Measurements from ENCODE around the gene PLEKHB2.
"Not testable (repeated sequence)": the region's sequence is repeated elsewhere in the genome, so short reads cannot be mapped to it uniquely, and the experiment has no call there.

The PLEKHB2 gene

DNA sequence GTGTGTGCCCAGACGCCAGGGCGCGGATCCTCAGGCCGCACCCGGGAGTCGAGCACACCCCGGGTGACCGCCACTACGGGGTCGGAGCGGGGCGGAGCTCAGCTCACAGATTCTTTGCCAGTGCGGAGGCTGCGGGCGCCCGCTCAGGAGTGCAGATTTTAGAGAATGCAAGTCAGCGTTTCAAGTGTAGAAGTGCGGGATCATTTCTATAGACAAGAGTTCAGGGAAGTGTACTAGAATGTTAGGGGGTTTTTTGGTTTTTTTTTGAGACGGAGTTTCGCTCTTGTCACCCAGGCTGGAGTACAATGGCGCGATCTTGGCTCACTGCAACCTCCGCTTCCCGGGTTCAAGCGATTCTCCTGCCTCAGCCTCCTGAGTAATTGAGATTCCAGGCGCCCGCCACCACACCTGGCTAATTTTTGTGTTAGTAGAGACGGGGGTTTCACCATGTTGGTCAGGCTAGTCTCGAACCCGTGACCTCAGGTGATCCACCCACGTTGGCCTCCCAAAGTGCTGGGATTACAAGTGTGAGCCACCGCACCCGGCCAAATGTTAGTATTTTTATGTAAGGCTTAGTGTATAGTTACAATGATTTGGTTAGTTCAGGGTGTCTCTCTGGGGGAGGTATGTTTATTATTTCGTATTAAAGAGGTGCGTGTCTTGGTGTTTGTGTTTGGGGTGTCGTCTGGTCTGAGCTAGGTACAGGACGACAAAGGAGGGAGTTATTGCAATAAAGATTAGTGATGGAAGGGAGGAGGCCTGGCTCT lies 11.3 kb upstream of the PLEKHB2 start:
- H3K27ac ChIP-seq (ENCODE audit: low read depth in 2 of 2, low read length in 2 of 2) = peak overlapping the region; percentile 96 to 98
- H3K4me1 ChIP-seq (ENCODE audit: control insufficient read depth in 2 of 2, insufficient read depth in 2 of 2, low read length in 2 of 2) = peaks cover 3 to 8% of the 10 kb centered on the region in 2 donors
- H3K36me3 ChIP-seq (ENCODE audit: control insufficient read depth in 2 of 2, insufficient read depth in 2 of 2, low read length in 2 of 2) = peaks cover under 1 to 4% of the 10 kb centered on the region in 2 donors
- H3K9me3 ChIP-seq (ENCODE audit: control insufficient read depth in 2 of 2, low read length in 2 of 2) = no peaks in the 10 kb centered on the region
- peak overlapping the region; percentile 84 to 97 for H3K9ac ChIP-seq (ENCODE audit: low read depth in 1 of 2, low read length in 2 of 2)
- H3K4me3 ChIP-seq (ENCODE audit: low read length in 2 of 2) = peak overlapping the region; percentile 86 to 90
- no peaks in the 10 kb centered on the region for H3K27me3 ChIP-seq (ENCODE audit: control insufficient read depth in 2 of 2, insufficient read depth in 2 of 2, low read length in 2 of 2)

DNA sequence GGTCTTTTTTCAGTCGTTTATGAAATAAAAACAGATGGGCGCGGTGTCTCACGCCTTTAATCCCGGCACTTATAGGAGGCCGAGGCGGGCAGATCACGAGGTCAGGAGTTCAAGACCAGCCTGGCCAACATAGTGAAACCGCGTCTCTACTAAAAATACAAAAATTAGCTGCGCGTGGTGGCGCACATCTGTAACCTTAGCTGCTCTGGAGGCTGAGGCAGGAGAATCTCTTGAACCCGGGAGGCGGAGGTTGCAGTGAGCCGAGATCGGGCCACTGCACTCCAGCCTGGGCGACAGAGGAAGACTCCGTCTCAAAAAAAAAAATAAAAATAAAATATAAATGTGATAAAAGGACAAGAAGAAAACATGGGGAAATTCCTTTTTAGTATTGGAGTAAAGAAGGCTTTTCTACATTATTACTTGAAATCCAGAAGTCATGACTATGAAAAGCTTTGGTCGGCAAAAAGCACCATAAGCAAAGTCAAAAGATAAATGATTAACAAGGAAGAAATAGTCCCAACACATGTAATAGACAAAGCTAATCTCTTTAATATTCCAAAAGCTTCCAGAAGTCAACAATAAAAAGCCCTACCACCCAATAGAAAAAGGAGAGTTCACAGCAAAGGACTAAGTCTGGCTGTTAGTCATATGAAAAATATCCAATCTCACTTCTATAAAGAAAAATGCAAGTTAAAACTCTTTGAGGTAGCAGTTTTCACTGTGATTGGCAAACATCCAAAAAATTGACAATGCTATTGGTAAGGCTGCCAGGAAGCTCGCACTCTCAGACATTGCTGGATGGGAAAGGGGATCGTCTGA lies 10.5 kb upstream of the PLEKHB2 start:
- H3K27ac ChIP-seq (ENCODE audit: low read depth in 2 of 2, low read length in 2 of 2) = peak overlapping the region in 1 of 2 donors; percentile 98
- H3K9ac ChIP-seq (ENCODE audit: low read depth in 1 of 2, low read length in 2 of 2) = peak overlapping the region in 1 of 2 donors; percentile 97
- H3K36me3 ChIP-seq (ENCODE audit: control insufficient read depth in 2 of 2, insufficient read depth in 2 of 2, low read length in 2 of 2) = no peaks in the 10 kb centered on the region
- H3K4me1 ChIP-seq (ENCODE audit: control insufficient read depth in 2 of 2, insufficient read depth in 2 of 2, low read length in 2 of 2) = peaks cover 3 to 8% of the 10 kb centered on the region in 2 donors
- no peaks in the 10 kb centered on the region for H3K9me3 ChIP-seq (ENCODE audit: control insufficient read depth in 2 of 2, low read length in 2 of 2)
- no peaks in the 10 kb centered on the region for H3K27me3 ChIP-seq (ENCODE audit: control insufficient read depth in 2 of 2, insufficient read depth in 2 of 2, low read length in 2 of 2)
- H3K4me3 ChIP-seq (ENCODE audit: low read length in 2 of 2) = peak overlapping the region in 1 of 2 donors; percentile 90

- no peak overlapping the region for H3K4me3 ChIP-seq (ENCODE audit: low read length in 2 of 2)
- H3K36me3 ChIP-seq (ENCODE audit: control insufficient read depth in 2 of 2, insufficient read depth in 2 of 2, low read length in 2 of 2) = no peaks in the 10 kb centered on the region
- peak overlapping the region in 1 of 2 donors; percentile 3 for H3K9ac ChIP-seq (ENCODE audit: low read depth in 1 of 2, low read length in 2 of 2)
- H3K9me3 ChIP-seq (ENCODE audit: control insufficient read depth in 2 of 2, low read length in 2 of 2) = no peaks in the 10 kb centered on the region
- peaks cover 13 to 14% of the 10 kb centered on the region in 2 donors for H3K4me1 ChIP-seq (ENCODE audit: control insufficient read depth in 2 of 2, insufficient read depth in 2 of 2, low read length in 2 of 2)
- no peaks in the 10 kb centered on the region for H3K27me3 ChIP-seq (ENCODE audit: control insufficient read depth in 2 of 2, insufficient read depth in 2 of 2, low read length in 2 of 2)
- no peak overlapping the region for H3K27ac ChIP-seq (ENCODE audit: low read depth in 2 of 2, low read length in 2 of 2)
Measured at GRCh38 chr2:131103165-131103564, 2.0 kb upstream of the PLEKHB2 start.

- peak overlapping the region; percentile 94 to 97 for H3K27ac ChIP-seq (ENCODE audit: low read depth in 2 of 2, low read length in 2 of 2)
- H3K4me3 ChIP-seq (ENCODE audit: low read length in 2 of 2) = peak overlapping the region; percentile 93 to 95
- no peaks in the 10 kb centered on the region for H3K27me3 ChIP-seq (ENCODE audit: control insufficient read depth in 2 of 2, insufficient read depth in 2 of 2, low read length in 2 of 2)
- no peaks in the 10 kb centered on the region for H3K9me3 ChIP-seq (ENCODE audit: control insufficient read depth in 2 of 2, low read length in 2 of 2)
- no peaks in the 10 kb centered on the region for H3K36me3 ChIP-seq (ENCODE audit: control insufficient read depth in 2 of 2, insufficient read depth in 2 of 2, low read length in 2 of 2)
- peak overlapping the region; percentile 92 to 99 for H3K9ac ChIP-seq (ENCODE audit: low read depth in 1 of 2, low read length in 2 of 2)
- H3K4me1 ChIP-seq (ENCODE audit: control insufficient read depth in 2 of 2, insufficient read depth in 2 of 2, low read length in 2 of 2) = peaks cover 13 to 14% of the 10 kb centered on the region in 2 donors
Measured at GRCh38 chr2:131104487-131105155, 515 bp upstream of the PLEKHB2 start.

DNA sequence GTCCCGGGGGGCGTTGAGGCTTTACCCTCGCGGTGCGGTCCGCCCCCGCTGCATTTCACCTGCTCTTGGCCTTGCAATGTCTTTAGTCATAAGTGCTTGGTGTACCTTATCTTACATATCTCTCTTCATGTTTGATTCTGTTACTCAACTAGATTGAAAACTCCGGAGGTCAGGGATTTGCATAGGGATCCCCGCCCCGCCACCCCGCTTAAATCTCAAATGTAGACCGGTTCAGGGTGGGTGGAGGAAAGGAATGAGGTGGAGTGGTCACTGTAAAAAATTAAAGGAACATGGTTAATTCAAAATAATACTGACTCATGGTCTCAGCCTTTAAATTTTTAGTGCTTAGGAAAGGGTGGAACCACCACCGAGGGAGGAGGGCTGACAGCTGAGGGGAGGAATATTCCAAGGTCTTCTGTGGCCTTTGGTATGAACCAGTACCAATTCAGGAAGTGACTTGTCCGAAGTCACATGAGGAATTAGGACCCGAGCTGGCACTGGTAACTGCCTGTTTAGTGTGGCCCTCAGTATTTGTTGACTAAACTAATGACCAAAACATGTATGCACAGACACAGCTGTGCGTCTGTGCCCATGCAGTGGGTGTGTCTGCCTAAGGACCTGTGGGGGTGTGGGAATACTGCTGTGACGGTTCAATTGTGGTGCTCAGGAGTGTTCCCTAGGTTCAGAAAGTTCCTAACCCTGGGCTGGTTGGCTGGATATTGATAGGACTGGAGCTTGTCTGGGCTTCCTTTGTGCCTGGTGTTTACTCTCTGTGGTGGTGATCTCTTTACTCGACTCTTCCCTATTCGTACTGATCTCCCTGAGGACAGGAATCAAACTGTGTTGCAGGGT lies 1.0 kb downstream of the PLEKHB2 start:
- peaks cover 13 to 14% of the 10 kb centered on the region in 2 donors for H3K4me1 ChIP-seq (ENCODE audit: control insufficient read depth in 2 of 2, insufficient read depth in 2 of 2, low read length in 2 of 2)
- H3K27ac ChIP-seq (ENCODE audit: low read depth in 2 of 2, low read length in 2 of 2) = peak overlapping the region; percentile 94 to 97
- peak overlapping the region; percentile 93 to 95 for H3K4me3 ChIP-seq (ENCODE audit: low read length in 2 of 2)
- peak overlapping the region; percentile 92 to 99 for H3K9ac ChIP-seq (ENCODE audit: low read depth in 1 of 2, low read length in 2 of 2)
- H3K36me3 ChIP-seq (ENCODE audit: control insufficient read depth in 2 of 2, insufficient read depth in 2 of 2, low read length in 2 of 2) = peaks cover 0 to 4% of the 10 kb centered on the region in 2 donors
- no peaks in the 10 kb centered on the region for H3K27me3 ChIP-seq (ENCODE audit: control insufficient read depth in 2 of 2, insufficient read depth in 2 of 2, low read length in 2 of 2)
- H3K9me3 ChIP-seq (ENCODE audit: control insufficient read depth in 2 of 2, low read length in 2 of 2) = no peaks in the 10 kb centered on the region

DNA sequence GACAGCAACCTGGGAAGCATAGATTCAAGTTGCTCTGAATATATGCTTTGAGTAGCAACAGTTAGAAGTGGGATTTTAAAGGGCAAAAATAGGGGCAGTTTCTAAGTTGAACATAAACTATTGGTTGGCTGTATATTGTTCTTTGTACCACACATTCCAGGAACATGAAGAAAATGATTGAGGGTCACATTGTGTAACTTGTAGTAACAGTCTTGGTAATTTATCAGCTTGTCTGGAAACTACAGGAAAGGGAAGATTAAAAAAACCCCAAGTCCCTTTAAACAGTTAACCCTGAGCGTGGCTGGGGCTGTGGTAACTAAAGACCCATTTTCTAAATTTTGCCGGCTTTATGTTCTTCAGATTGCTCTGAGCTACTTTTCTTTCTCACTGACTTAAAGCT lies 7.4 kb downstream of the PLEKHB2 start:
- H3K27ac ChIP-seq (ENCODE audit: low read depth in 2 of 2, low read length in 2 of 2) = no peak overlapping the region
- no peak overlapping the region for H3K4me3 ChIP-seq (ENCODE audit: low read length in 2 of 2)
- H3K9me3 ChIP-seq (ENCODE audit: control insufficient read depth in 2 of 2, low read length in 2 of 2) = no peaks in the 10 kb centered on the region
- H3K9ac ChIP-seq (ENCODE audit: low read depth in 1 of 2, low read length in 2 of 2) = no peak overlapping the region
- H3K27me3 ChIP-seq (ENCODE audit: control insufficient read depth in 2 of 2, insufficient read depth in 2 of 2, low read length in 2 of 2) = no peaks in the 10 kb centered on the region
- peaks cover 0 to 9% of the 10 kb centered on the region in 2 donors for H3K36me3 ChIP-seq (ENCODE audit: control insufficient read depth in 2 of 2, insufficient read depth in 2 of 2, low read length in 2 of 2)
- peaks cover 0 to 4% of the 10 kb centered on the region in 2 donors for H3K4me1 ChIP-seq (ENCODE audit: control insufficient read depth in 2 of 2, insufficient read depth in 2 of 2, low read length in 2 of 2)

GRCh38 chr2:131113566-131114227 lies 8.6 kb downstream of the PLEKHB2 start:
- H3K9me3 ChIP-seq (ENCODE audit: control insufficient read depth in 2 of 2, low read length in 2 of 2) = no peaks in the 10 kb centered on the region
- H3K9ac ChIP-seq (ENCODE audit: low read depth in 1 of 2, low read length in 2 of 2) = no peak overlapping the region
- H3K4me3 ChIP-seq (ENCODE audit: low read length in 2 of 2) = no peak overlapping the region
- H3K27me3 ChIP-seq (ENCODE audit: control insufficient read depth in 2 of 2, insufficient read depth in 2 of 2, low read length in 2 of 2) = no peaks in the 10 kb centered on the region
- peaks cover 0 to 4% of the 10 kb centered on the region in 2 donors for H3K4me1 ChIP-seq (ENCODE audit: control insufficient read depth in 2 of 2, insufficient read depth in 2 of 2, low read length in 2 of 2)
- no peak overlapping the region for H3K27ac ChIP-seq (ENCODE audit: low read depth in 2 of 2, low read length in 2 of 2)
- peaks cover 0 to 9% of the 10 kb centered on the region in 2 donors for H3K36me3 ChIP-seq (ENCODE audit: control insufficient read depth in 2 of 2, insufficient read depth in 2 of 2, low read length in 2 of 2)

DNA sequence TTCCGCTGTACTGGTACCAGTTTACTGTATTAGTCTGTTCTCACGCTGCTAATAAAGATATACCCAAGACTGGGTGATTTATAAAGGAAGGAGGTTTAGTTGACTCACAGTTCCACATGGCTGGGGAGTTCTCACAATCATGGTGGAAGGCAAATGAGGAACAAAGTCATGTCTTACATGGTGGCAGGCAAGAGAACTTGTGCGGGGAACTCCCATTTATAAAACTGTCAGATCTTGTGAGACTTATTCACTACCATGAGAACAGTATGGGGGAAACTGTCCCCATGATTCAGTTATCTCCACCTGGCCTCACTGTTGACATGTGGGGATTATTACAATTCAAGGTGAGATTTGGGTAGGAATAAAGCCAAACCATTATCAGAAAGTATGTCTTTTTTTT lies 9.8 kb downstream of the PLEKHB2 start:
- H3K9me3 ChIP-seq (ENCODE audit: control insufficient read depth in 2 of 2, low read length in 2 of 2); H3K4me3 ChIP-seq (ENCODE audit: low read length in 2 of 2); H3K27me3 ChIP-seq (ENCODE audit: control insufficient read depth in 2 of 2, insufficient read depth in 2 of 2, low read length in 2 of 2); H3K36me3 ChIP-seq (ENCODE audit: control insufficient read depth in 2 of 2, insufficient read depth in 2 of 2, low read length in 2 of 2); H3K9ac ChIP-seq (ENCODE audit: low read depth in 1 of 2, low read length in 2 of 2); H3K27ac ChIP-seq (ENCODE audit: low read depth in 2 of 2, low read length in 2 of 2); H3K4me1 ChIP-seq (ENCODE audit: control insufficient read depth in 2 of 2, insufficient read depth in 2 of 2, low read length in 2 of 2): not testable (repeated sequence)

GRCh38 chr2:131115752-131116151 lies 10.6 kb downstream of the PLEKHB2 start:
- Histone ChIP-seq H3K4me1 (ENCODE audit: control insufficient read depth in 2 of 2, insufficient read depth in 2 of 2, low read length in 2 of 2) (peaks cover 3 to 8% of the 10 kb centered on the region in 2 donors), H3K27me3 (ENCODE audit: control insufficient read depth in 2 of 2, insufficient read depth in 2 of 2, low read length in 2 of 2) (no peaks in the 10 kb centered on the region), H3K9ac (ENCODE audit: low read depth in 1 of 2, low read length in 2 of 2) (no peak overlapping the region), H3K9me3 (ENCODE audit: control insufficient read depth in 2 of 2, low read length in 2 of 2) (no peaks in the 10 kb centered on the region), H3K4me3 (ENCODE audit: low read length in 2 of 2) (no peak overlapping the region), H3K36me3 (ENCODE audit: control insufficient read depth in 2 of 2, insufficient read depth in 2 of 2, low read length in 2 of 2) (peaks cover 0 to 4% of the 10 kb centered on the region in 2 donors), H3K27ac (ENCODE audit: low read depth in 2 of 2, low read length in 2 of 2) (no peak overlapping the region)

Data from mucosa of rectum (tissue), 2 donors.